NCI-H1105 treated with DMSO at 0.1 percent for 48 hours (cell line): ENCODE results near the gene HRH3.

Experiments
- DNase-seq: peaks from one replicate; lab custom pipeline; 2025; lab: John Stamatoyannopoulos, UW

Gene HRH3

DNA sequence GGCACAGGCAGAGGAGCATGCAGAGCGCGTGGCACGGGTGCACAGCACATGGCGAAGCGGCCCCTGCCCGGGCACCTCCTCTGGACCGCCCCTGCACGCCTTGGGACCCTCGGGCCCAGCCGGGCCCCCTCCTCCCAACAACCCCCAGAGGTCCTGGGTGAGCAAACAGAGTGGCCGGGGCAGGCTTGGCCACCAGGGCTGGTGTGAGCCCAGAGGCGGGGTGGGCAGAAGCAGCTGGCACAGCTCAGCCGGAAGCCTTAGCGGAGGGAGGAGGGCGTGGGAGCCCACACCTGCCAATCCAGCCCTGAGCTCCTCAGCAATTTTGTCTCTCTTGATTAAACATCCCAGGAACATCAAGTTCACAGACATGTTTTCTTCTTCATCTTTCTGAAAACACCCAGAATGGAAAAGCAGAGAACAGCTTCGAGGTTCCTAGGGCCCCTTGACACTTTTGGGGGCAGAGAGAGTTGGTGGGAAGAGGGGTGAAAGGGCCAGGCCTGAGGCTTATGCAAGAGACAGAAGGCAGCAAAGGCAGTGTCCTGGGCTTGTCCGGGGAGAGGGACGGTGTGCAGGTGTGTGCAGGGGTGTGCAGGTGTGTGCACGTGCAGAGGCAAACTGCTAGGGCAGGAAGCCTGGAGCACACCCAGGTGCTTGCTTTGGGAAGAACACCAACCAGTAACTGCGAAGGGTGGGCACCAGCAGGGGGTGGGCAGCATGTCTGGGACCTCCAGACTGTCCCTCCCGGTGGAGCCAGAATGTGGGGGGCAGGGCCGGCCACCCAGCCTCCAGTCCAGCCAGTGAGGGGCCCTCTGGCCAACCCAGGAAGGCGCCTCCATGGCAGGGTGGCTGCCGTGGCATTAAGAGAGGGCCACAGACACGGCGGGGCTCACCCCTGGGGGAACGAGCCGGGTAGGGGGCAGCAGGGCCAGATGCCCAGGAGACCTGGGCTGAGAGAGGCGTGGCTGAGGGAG is 4.8 kb downstream of the HRH3 start:
- no peak for DNase-seq

DNA sequence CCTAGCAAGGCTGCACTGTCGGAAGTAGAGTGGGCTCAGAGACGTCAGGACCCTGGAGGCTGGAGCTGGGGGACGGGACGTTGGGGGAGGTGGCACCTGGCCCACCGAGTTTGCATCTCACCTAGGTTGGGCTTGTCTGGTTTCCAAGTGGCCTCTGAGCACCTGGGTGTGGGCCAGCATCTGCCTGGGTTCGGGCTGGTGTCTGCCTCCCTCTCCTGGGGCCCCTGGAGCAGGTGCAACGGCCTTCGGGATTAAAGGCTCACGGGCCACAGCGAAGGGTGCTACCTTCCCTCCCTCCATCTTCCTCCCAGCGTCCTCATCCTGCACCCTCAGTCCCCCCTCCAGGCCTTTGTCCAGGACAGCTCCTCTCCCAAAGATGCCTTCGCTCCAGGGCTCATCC is 6.0 kb downstream of the HRH3 start:
- peak; percentile 38 for DNase-seq

DNA sequence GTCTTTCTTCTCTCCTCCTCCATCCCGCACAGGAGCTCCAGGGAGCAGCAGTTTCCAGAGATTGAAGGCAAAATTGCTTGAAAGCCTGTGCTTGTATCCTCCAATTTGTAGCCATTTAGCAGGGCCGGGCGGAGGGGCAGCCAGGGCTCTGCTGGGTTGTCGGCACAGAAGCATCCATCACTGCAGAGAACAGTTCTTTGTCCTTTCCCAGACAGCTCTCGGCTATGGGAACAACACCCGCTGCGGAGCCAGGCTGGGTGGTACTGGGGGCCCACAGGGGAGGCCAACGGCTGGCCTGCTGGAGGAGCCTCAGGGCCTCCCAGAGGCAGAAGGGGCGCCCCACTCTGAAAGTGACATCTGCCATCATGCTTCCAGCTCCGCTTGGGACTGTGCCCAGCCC is 7.8 kb downstream of the HRH3 start:
- no peak for DNase-seq

DNA sequence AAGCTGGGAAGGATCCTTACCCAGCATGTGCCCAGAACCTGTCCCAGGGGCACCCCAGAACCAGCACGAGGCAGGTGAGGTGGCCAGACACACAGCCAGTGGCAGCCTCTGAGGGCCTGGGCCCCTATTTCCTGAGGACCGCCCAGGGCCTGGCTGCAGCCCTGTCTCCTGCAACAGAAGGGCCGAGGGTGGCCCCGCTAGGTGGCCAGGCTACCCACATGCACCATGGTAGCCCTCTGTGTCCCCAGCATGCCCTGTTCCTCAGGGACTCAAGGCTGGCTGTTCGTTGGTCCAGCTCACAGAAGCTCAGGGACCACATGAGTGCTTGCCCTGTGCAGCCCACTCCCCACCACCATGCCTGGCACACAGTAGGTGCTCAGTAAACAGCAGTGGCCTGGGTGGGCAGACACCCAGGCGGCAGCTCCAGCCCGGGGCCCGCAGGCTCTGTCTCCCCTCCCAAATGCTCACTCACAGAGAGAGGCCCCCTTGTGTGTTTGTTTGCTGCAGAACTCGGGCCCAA is 8.2 kb downstream of the HRH3 start:
- no peak for DNase-seq

DNA sequence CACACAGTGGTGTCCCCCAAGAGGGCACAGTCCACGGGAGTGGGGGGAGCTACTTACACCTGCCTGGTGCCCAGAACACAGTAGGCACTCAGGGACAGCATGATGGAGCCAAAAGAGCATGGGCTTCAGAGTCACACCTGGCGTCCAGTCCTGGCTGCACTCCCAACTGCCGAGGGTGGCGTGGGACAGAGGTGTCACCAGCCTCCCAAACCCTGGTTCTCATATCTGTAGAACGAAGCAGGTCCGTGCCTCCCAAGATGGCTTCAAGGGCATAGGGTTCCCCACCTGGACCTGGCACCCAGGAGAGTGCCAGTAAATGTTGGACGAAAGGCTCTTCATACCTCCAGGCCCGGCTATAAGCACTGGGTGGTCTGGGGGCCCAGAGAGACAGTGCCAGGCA is 8.9 kb downstream of the HRH3 start:
- no peak for DNase-seq

DNA sequence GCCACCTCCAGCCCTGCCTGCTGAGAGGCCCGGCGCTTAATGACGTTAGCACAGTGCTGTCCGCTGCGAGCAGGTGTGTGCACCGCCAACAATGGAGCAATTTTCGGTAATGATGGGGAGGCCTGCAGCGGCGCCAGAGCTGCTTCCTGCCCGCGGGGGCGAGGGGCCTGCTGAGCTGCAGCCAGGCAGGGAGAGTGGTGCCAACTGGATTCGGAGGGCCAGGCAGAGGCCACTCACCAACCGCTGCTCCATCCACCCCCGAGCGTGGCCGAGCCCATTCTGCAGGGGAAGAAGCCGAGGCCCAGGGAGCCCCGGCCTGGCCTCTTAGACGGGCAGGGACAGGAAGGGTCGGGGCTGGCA is 9.6 kb downstream of the HRH3 start:
- peak; percentile 90 for DNase-seq

DNA sequence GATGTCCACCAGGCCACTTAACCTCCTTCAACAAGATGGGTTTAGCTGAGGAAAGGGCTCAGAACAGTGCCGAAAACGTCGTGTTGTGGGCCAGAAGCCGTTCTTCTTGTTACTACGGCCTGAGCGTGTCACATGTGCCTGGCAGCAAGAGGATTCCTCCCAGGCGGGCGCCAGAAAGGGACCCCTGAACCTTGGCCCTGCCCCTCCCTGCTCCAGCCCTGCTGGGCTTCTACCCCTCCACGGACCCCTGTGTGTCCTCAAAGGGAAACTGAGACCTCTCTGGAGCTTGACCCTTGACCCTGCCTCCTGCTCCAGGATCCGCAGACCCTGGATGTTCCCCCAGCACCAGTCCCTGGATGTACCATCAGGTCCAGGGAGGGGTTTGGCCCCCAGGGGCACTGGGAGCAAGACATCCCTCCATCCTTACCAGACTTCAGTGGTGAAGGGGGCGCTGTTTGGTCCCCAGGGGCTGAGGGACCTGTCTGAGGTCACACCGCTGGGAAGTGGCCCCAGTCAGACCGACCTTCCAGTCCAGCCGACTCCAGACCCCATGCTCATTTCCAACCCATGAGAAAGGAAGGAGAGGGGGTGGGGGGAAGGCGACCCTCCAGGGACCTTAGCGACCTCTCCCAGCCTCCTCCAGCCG is 10.1 kb downstream of the HRH3 start:
- DNase-seq: no peak

DNA sequence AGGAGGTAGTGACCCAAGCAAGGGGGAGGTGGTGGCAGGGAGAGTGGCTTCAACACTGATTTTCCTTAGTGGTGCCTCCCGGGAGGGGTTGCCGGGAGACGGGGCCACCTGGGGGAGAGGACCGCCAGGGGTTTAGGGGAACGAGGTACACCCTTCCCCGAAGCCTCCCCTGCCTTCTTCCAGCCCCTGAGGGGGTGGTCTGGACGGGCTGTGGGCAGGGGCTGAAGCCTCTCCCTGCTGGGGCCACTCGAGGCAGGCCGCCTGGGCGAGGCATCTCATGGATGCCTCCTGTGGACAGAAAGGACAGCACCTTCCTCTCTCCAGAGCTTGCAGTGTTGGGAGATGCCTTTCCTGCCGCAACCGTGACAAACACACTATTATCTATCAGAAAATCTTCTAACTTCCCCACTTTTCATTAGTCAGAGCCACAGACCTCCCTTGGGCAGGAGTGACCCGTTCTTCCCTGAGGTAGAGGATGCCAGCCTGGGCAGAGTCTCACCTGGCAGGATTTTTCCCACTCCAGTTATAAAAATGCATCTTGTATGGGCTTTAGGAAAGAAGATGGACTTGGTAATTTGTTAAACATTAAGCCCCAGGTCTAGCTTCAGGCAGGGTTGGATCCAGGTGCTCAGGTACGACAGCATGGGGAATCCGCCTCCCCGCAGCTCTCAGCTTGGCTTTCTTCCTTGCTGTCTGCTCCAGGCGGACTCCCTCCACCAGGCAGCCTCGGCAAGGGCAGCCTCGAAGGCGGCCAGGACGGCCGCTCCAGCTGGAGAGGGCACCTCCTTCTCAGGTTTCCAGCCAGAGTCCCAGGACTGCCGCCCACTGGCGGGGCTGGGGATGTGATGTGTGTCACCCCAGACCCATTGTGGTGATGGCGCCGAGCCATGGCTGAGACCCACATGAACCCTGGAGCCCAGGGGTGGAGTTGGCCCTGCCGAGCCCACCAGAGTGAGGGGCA is 11.0 kb downstream of the HRH3 start:
- no peak for DNase-seq

DNA sequence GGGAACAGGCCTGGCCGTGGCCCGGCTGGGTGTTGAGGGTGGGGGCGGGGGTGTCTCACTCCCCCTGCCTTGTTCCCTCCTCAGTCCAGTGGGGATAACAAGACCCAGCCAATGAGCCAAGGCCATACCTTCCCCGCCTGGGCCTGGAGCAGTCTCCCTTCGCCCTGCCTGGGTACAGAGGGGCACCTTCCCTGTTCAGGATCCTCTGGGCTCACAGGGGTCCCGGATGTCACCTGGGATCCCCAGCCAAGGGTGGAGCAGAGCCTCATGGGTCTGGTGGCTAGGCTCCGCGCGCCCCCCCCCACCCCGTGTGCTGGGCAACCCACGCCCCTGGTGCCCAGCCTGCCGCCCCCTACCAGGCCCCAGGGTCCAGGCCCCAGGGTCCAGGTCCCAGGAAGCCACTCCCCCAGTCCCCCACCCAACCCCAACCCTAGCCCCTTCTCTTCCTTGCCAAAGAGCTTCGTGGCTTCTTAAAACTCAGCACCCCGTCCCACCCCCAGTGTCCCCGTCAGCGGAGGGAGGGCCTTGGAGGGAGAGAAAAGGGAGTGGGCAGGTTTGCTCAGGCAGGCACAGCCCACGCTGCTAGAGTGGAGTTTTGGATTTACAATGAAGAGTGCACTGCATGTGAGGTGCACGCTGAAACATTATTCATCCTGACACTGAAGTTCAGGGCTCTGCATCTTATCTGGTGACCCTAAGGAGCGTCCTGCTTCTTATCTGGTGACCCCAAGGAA is 11.8 kb downstream of the HRH3 start:
- no peak for DNase-seq

DNA sequence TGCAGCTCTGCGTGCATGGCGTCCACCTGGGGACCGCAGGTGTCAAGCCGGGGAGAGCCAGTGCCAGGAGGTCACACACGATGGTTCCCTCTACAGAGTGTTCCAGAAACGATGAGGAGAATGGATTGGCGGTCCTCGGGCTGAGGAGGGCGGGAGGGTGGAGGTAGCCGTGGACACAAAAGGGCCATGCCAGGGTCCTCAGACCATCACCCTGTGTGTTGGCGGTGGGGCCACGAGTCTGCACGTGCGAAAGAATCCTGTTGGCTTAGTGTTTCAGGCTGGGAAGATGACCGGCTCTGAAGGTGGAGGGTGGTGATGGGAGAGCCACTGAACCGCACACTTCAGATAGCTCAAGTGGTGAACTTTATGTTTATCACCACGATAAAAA is 13.7 kb downstream of the HRH3 start:
- DNase-seq: no peak

DNA sequence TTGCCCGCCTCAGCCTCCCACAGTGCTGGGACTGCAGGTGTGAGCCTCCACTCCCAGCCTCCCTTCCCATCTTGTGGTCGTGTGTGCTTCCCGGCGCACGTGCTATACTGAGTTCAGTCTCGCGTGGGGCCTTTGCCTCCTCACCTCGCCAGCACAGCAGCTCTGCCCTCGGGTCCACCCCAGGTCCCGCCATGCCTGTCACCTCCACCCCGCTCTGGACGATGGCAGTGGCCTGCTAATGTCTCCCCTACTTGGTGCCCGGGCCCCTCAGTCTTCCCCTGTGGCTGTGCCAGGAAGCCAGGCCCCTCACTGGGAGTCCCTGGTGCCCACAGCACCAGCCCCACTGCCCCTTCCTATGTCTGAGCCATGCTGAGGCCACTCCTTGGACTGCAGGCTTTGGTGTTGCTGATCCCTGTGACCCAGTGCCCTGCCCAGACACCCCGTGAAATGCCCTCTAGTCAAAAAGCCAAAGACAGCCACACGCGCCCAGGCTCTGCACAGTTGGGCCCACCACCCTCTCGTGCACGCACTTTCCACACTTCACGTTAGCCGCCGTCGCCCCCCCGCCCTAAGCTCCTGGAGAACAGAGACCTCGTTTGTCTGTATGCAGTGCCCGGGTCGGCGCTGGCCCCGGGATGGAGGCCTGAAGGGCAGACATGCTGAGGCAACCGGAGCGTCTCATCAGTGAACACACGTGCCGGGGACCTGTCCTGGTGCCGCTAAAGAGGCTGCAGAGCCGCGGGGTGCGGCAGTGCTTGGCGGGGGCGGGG is 14.3 kb downstream of the HRH3 start:
- no peak for DNase-seq

DNA sequence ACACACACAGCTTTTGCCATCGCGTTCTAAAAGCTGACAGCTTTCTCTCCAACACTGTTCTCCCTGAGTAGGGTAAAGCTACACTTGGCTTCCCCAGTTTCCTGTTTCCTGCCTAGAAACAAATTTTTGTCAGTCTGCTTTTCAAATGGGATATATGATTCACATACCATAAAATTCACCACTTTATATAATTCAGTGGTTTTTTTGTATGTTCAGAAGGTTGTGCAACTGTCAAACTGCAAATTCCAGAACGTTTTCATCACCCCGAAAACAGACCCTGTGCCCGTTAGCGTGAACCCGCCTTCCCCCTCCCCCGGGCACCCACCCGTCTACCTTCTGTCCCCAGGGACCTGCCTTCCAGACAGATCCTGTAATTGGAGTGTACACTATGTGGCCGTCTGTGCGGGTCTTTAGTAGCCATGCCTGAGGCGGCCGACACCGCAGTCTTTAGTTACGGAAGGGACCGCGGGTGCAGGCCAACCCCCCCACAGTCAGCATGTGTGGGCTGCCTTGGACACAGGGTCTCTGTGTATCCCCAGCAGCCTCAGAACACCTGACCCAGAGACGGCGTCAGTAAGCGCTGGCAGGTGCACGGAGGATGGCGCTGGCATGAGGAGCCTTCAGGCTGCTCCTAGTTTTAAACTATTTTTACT is 16.6 kb downstream of the HRH3 start:
- DNase-seq: no peak

DNA sequence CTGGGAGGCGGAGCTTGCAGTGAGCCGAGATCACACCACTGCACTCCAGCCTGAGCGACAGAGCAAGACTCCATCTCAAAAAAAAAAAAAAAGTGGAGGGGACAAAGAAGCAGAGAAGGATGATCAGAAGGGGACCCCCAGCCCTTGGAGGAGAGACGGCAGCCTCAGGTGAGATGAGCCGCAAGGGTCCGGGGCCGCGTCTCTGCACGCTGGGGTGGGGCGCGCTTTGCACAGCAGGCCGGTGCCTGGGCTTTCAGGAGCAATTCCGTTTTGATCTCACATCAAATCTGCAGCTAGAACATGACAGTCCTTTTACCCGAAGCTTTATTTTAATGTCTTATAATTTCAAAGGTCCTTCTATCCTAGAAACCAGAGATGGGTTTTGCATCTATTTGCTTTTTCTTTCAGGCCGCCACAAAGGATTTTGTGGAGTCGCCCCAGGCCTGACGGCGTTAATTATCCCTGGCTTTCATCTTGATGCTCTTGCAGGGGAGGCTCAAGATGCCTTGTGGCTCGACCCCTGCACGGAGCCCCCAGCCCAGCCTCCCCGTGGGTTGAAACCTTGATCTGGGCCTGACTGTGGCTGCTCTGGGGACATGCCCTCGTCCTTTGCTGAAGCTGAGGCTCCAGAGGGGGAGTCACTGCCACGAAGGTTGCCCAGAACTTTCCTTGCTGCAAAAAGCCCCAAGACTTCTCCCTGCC is 17.3 kb downstream of the HRH3 start:
- no peak for DNase-seq

DNA sequence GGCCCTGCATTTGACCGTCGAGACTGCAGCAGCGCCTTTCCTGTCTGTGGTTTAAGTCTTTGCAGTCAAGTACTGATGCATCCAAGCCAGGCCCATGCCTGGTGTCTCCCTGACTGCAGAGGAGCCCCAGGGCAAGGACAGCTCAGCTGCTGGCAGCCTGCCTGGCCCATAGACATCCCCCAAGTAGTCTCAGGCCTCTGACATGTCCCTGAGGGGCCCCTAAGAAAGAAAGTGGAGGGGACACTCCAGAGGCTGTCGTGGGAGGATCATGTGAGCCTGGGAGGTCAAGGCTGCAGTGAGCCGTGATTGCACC is 18.0 kb downstream of the HRH3 start:
- DNase-seq: no peak

DNA sequence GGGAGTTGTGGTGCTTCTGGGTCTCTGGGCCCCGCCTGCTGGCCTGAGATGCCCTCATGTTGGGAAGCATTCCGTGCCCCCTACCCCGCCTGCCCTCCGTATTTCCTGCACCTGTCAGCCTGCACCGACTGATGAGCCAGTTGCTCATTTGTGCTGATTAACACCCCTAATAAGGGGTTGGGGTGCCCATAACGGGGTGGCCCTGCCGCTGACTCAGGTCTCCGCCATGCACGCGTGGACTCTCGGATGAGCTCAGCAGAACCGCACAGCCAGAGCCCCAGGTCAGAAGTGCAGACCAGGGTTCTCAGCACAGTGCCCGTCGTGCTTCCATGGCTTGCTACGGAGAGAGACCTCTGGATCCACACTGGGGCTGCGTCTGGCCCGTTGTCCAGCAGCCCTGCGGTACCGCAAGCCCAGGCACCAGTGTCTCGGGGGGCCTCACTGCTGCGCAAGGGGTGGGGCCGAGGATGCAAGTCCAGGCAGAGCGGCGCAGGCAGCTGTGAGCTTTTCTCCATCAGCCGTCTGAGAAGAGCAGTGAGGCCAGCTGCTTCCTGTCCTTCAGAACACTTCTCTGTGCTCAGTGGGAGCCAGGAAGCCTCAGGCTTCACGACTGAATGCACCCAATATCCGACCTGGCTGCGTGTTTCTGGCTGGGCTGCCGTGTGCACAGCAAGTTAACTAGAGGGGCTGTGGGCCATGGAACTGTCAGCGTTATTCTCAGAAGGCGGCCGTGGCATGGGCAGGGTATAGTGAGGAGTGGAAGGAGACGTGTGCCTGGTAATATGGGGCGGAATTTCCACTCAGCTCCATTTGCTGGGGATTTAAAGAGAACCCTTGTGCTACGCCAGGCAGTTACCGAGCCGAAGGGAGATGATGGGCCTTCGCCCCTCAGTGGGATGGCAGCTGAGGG is 18.6 kb downstream of the HRH3 start:
- no peak for DNase-seq

DNA sequence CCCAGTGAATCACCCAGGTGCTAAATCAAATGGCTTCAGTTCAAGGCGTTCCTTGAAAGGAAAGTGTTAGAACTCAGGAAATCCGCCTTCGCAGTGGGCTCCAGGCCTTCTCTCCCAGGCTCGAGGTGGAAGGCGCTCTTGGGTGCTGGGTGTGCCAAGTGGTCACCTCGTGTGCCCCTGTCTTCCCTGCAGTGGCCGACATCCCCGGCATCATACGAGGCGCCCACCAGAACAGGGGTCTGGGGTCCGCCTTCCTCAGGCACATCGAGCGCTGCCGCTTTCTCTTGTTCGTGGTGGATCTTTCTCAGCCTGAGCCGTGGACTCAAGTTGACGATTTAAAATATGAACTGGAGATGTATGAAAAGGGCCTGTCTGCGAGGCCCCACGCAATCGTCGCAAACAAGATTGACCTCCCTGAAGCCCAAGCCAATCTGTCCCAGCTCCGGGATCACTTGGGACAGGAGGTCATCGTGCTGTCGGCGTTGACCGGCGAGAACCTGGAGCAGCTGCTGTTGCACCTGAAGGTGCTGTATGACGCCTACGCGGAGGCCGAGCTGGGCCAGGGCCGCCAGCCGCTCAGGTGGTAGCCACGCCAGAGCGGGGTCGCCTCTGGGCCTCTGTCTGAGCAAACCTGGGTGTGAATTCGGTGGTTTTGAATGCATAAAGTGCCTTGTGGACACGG is 19.4 kb downstream of the HRH3 start:
- DNase-seq: no peak

DNA sequence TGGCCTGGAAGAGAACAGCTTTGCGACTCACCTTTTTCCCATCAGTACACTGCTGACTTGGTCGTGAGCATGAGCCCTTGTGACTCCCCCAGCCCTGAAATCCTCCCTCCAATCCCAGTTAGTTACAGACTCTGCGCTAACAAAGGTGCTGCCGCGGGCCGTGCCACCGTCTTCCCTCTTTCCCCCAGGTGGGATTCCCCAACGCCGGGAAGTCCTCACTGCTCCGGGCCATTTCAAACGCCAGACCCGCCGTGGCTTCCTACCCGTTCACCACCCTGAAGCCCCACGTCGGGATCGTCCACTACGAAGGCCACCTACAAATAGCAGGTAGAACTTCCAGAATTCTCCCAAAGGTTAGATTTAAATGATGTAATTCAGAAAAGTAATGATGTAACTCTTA is 21.1 kb downstream of the HRH3 start:
- no peak for DNase-seq

DNA sequence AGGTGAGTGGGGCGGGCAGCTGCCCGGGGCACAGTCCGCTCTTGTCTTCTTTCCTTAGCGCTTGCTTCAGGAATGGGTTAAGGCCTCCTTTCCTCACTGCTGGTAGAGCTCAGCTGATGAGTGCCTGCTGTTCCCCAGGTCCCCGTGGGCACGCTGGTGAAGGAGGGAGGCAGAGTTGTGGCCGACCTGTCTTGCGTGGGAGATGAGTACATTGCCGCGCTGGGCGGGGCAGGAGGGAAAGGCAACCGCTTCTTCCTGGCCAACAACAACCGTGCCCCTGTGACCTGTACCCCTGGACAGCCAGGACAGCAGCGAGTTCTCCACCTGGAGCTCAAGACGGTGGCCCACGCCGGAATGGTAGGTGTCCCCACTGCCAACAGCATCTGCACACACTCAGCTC is 21.6 kb downstream of the HRH3 start:
- no peak for DNase-seq
